T follicular helper cell (primary cell): Measurements from ENCODE around the gene AKAP5.
"Not testable (repeated sequence)": the region's sequence is repeated elsewhere in the genome, so short reads cannot be mapped to it uniquely, and the experiment has no call there.

ENCODE experiments used
- DNase-seq: peaks from one replicate; pipeline ENCODE4 v3.0.0-alpha.2; 2020; ENCODE audit warnings: low read depth

The AKAP5 gene

DNA sequence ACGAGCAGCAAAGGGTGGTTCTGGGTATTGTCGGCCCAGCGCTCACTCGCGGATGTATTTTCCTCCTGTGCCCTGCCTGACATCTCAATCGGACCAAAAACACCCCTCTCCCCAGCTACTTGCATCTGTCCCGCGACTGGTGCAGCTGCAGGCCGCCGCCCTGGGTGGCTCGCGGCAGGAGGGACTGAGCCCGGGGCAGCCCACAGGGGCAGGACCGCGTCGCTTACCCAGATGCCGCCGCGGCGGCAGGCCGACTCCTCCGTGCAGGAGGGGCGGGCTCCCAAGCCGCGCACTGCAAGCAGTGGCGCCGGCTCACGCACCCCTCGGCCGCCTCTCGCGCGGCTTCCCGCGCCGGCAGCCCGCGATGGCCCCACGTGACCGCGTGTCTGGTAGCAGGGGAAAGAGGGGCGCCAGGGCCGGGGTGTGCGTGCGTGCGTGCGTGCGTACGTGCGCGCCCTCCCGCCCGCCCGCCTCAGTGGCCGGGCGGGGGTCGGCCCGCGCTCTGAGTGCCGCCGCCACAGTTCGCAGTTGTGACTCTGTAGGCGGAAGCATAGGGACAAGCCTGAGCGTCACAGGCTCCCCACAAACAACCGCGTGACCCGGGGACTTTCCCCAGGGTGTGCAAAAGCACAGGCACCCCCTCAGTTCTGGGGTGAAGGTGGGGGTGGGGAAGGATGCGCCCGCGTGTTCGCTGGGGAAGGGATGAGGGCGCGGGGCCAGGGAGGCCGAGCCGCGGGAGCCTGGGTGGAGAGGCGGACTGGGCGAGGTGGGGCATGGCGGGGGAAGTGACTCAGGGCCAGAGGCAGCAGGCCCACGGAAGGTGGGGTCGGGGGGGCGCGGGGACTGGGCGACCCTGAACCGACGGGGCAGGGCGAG, 38.4 kb downstream of the AKAP5 start, which contains the start of gene ZBTB25:
TSS of gene ZBTB25 (minus strand) at position 405 of the 876 bp plus-strand sequence. CDS start 13,305 bp downstream, outside the sequence.
- DNase-seq, result peak; percentile 99

GRCh38 chr14:64504310-64504896, 39.1 kb downstream of the AKAP5 start, which contains the start of gene ZBTB1:
ZBTB1 (plus strand) TSS chr14:64504770; CDS start chr14:64521505, 16,735 bp downstream.
- DNase-seq, result peak; percentile 77

GRCh38 chr14:64504897-64505794, 39.8 kb downstream of the AKAP5 start:
- peak; percentile 82 for DNase-seq

GRCh38 chr14:64506721-64507120, 41.4 kb downstream of the AKAP5 start:
- no peak for DNase-seq

DNA sequence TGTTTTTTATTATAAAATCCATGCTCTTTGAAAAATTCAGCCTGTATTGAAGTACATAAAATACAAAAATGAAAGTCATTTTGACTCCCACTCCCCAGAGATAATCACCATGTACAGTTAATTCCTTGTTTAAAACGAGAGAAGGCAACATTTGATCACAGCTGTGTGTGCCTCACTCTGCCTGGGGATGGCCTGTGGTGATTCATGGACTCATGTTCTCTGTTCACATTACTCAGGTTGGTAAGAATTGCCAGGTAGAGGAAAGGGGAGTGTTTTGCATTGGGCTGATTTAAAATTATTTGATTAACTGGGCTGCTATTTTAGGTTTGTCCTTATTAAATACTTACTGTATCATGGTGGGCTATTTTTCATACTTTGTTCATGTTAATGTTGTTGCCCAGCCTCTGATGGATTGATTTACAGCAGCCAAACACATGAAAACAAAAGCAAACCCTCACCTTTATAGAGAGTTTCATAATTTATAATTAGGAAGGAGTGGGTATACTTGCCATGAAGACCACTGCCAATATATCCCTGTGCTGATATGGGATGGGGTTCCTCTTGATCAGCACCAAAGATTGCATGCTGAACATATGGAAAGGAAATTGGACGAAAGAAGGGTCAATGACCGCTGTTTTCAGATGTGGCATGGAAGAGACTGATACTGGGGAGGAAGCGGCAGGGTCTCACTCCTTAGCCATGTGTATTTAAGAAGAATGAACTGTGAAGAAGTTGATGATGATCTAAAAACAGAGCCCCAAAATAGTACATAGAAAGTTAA, 42.3 kb downstream of the AKAP5 start:
- DNase-seq, result no peak

DNA sequence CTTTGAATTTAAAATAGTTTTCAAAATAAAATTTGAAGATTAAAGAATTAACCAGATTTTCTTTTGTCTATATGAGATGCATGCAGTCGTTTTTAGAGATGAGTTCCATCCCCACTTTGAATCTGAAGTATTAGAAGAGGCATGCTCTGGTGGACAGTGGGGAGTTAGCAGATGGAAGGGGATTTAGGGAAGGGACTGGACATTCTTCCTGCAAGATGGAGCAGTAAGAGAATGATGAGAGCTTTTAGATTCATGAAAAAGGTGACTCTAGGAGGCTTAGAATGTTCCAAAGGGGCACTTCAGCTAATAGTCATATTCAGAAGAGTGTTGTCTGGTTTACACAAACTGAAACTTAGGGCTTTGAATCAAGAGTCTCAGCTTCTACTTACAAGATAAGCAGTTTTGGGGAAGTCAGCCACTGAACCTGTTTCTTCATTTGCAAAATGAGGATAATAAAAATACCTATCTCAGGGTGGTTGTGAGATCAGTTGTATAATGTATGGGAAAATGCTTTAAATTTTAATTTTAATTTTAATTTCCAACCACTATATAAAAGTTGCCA, 43.0 kb downstream of the AKAP5 start:
- DNase-seq, result no peak

GRCh38 chr14:64509036-64509435, 43.7 kb downstream of the AKAP5 start:
- no peak for DNase-seq

- peak; percentile 50 for DNase-seq
These were observed 45.7 kb downstream of the AKAP5 start for GRCh38 chr14:64510825-64511671.

GRCh38 chr14:64513271-64513670, 48.0 kb downstream of the AKAP5 start:
- DNase-seq, result no peak

DNA sequence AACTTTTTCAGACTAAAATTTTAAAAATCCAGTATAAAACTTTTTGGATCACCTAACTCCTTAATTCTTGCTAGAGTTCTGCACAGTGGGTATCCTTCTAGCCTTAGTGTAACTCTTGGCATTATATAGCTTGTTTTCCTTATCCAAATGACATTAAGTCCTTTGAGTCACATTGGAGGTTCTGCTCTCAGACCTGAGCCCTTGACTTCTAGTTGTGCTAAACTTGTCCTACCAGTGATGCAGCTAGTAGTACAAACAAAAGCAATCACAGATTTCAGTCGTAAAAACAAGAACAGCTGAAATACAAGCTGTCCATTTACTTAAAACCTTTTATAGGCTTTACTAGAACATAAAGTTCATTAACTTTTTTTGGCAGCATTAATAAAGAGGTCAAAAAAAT, 49.8 kb downstream of the AKAP5 start:
- DNase-seq, result no peak

GRCh38 chr14:64516969-64517368, 51.7 kb downstream of the AKAP5 start:
- DNase-seq, result no peak

DNA sequence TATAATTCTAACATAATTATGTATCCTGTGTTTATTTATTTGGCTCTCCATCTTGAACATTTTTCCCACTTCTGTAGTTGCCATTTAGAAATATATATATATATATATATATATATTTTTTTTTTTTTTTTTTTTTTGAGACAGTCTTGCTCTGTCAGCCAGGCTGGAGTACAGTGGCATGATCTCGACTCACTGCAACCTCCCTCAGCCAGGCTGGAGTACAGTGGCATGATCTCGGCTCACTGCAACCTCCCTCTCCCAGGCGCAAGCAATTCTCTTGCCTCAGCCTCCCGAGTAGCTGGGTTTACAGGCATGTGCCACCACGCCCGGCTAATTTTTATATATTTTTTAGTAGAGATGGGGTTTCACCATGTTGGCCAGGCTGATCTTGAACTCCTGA, 52.4 kb downstream of the AKAP5 start:
- DNase-seq, result not testable (repeated sequence)

GRCh38 chr14:64518229-64518628, 52.9 kb downstream of the AKAP5 start:
- DNase-seq, result no peak

GRCh38 chr14:64520699-64521098, 55.4 kb downstream of the AKAP5 start:
- no peak for DNase-seq

DNA sequence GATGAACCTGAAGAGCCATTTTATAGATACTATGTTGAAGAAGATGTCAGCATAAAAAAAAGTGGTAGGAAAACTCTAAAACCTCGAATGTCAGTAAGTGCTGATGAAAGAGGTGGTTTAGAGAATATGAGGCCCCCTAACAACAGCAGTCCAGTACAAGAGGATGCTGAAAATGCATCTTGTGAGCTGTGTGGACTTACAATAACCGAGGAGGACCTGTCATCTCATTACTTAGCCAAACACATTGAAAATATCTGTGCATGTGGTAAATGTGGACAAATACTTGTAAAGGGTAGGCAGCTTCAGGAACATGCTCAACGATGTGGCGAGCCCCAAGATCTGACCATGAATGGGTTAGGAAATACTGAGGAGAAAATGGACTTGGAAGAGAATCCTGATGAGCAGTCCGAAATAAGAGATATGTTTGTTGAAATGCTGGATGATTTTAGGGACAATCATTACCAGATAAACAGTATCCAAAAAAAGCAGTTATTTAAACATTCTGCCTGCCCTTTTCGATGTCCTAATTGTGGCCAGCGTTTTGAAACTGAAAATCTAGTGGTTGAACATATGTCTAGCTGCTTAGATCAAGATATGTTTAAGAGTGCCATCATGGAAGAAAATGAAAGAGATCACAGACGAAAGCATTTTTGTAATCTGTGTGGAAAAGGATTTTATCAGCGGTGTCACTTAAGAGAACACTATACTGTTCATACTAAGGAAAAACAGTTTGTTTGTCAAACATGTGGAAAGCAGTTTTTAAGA, 57.5 kb downstream of the AKAP5 start:
- no peak for DNase-seq
